ENCODE results near the gene KRTAP10-5. TPM values are rescaled to one million over a fixed set of nuclear protein-coding genes. Genes with fewer than 3 reads are reported as not detected.

The KRTAP10-5 gene
- total RNA-seq, 1 experiment from 2014 or later = not detected

DNA sequence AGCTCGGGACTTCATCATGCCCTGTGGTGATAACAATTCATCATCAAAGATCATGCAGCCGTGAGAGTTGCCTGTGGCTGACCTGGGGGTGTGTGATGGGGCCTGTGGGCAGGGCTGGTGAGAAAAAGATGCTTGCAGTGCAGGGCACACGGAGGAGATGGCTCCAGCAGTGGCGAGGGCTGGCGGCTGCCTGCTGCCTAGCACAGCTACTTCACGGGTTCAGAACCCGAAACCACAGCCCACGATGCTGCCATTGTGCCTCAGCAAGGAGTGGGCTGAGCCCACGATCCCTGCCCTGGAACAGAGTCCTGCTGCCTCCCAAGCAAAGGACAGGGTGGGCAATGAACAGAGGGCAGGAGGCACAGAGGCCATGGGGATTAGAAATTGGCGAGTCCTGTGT lies 45.9 kb upstream of the KRTAP10-5 start:
- ATAC-seq (no peak), DNase-seq (ENCODE audit: low spot score) (no peak)
- H3K27me3 Mint-ChIP-seq (ENCODE audit: low read depth) = peaks cover 5% of the 10 kb centered on the region; the same call in 1 of the 2 replicates
- peaks cover 3% of the 10 kb centered on the region; the same call in 1 of the 2 replicates for H3K4me1 Mint-ChIP-seq
- TF ChIP-seq ETV6 (CRISPR knock-in tag; IDR thresholded peaks at IDR 0.05) (no peak), ELF4 (CRISPR knock-in tag; IDR thresholded peaks at IDR 0.05; ENCODE audit: low read depth) (no peak), ZNF425 (CRISPR knock-in tag; conservative IDR thresholded peaks at IDR 0.05) (no peak), TCF7 (CRISPR knock-in tag; IDR thresholded peaks at IDR 0.05; ENCODE audit: low read depth) (no peak), JUN (CRISPR knock-in tag; IDR thresholded peaks at IDR 0.05) (no peak), SMAD3 (CRISPR knock-in tag; IDR thresholded peaks at IDR 0.05; ENCODE audit: borderline replicate concordance) (no peak), CREM (CRISPR knock-in tag; IDR thresholded peaks at IDR 0.05) (no peak), ZNF671 (CRISPR knock-in tag; IDR thresholded peaks at IDR 0.05) (no peak)
- H3K4me3 Mint-ChIP-seq = no peak overlapping the region
- H3K9me3 Mint-ChIP-seq = peaks cover 50% of the 10 kb centered on the region
- CTCF ChIA-PET = interaction anchor here (0.8 to 1.2 kb wide), 2 partner anchors 8 to 116 kb away, joined by 3 to 5 read pairs; no protein-coding TSS in a partner anchor
- peaks cover 34% of the 10 kb centered on the region for H3K36me3 Mint-ChIP-seq
- H3K27ac Mint-ChIP-seq = no peak overlapping the region; the same call in 1 of the 2 replicates
- POLR2A ChIA-PET = no interaction called here

- no peaks in the 10 kb centered on the region for H3K4me1 Mint-ChIP-seq
- ATAC-seq (no peak), DNase-seq (ENCODE audit: low spot score) (no peak)
- TF ChIP-seq ELF4 (CRISPR knock-in tag; IDR thresholded peaks at IDR 0.05; ENCODE audit: low read depth) (no peak), NR3C1 (CRISPR knock-in tag; conservative IDR thresholded peaks at IDR 0.05; ENCODE audit: low read depth) (no peak), TP53 (CRISPR knock-in tag; IDR thresholded peaks at IDR 0.05) (no peak), ZNF423 (CRISPR knock-in tag; IDR thresholded peaks at IDR 0.05) (no peak), SMAD3 (CRISPR knock-in tag; IDR thresholded peaks at IDR 0.05; ENCODE audit: borderline replicate concordance) (no peak), SP1 (CRISPR knock-in tag; conservative IDR thresholded peaks at IDR 0.05) (no peak)
- TF ChIP-seq, protein P1, sequence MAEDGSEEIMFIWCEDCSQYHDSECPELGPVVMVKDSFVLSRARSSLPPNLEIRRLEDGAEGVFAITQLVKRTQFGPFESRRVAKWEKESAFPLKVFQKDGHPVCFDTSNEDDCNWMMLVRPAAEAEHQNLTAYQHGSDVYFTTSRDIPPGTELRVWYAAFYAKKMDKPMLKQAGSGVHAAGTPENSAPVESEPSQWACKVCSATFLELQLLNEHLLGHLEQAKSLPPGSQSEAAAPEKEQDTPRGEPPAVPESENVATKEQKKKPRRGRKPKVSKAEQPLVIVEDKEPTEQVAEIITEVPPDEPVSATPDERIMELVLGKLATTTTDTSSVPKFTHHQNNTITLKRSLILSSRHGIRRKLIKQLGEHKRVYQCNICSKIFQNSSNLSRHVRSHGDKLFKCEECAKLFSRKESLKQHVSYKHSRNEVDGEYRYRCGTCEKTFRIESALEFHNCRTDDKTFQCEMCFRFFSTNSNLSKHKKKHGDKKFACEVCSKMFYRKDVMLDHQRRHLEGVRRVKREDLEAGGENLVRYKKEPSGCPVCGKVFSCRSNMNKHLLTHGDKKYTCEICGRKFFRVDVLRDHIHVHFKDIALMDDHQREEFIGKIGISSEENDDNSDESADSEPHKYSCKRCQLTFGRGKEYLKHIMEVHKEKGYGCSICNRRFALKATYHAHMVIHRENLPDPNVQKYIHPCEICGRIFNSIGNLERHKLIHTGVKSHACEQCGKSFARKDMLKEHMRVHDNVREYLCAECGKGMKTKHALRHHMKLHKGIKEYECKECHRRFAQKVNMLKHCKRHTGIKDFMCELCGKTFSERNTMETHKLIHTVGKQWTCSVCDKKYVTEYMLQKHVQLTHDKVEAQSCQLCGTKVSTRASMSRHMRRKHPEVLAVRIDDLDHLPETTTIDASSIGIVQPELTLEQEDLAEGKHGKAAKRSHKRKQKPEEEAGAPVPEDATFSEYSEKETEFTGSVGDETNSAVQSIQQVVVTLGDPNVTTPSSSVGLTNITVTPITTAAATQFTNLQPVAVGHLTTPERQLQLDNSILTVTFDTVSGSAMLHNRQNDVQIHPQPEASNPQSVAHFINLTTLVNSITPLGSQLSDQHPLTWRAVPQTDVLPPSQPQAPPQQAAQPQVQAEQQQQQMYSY (CRISPR knock-in tag; IDR thresholded peaks at IDR 0.05) = no peak
- TF ChIP-seq, protein P2, sequence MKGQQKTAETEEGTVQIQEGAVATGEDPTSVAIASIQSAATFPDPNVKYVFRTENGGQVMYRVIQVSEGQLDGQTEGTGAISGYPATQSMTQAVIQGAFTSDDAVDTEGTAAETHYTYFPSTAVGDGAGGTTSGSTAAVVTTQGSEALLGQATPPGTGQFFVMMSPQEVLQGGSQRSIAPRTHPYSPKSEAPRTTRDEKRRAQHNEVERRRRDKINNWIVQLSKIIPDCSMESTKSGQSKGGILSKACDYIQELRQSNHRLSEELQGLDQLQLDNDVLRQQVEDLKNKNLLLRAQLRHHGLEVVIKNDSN (CRISPR knock-in tag; IDR thresholded peaks at IDR 0.05) = no peak
- TF ChIP-seq, protein P3, sequence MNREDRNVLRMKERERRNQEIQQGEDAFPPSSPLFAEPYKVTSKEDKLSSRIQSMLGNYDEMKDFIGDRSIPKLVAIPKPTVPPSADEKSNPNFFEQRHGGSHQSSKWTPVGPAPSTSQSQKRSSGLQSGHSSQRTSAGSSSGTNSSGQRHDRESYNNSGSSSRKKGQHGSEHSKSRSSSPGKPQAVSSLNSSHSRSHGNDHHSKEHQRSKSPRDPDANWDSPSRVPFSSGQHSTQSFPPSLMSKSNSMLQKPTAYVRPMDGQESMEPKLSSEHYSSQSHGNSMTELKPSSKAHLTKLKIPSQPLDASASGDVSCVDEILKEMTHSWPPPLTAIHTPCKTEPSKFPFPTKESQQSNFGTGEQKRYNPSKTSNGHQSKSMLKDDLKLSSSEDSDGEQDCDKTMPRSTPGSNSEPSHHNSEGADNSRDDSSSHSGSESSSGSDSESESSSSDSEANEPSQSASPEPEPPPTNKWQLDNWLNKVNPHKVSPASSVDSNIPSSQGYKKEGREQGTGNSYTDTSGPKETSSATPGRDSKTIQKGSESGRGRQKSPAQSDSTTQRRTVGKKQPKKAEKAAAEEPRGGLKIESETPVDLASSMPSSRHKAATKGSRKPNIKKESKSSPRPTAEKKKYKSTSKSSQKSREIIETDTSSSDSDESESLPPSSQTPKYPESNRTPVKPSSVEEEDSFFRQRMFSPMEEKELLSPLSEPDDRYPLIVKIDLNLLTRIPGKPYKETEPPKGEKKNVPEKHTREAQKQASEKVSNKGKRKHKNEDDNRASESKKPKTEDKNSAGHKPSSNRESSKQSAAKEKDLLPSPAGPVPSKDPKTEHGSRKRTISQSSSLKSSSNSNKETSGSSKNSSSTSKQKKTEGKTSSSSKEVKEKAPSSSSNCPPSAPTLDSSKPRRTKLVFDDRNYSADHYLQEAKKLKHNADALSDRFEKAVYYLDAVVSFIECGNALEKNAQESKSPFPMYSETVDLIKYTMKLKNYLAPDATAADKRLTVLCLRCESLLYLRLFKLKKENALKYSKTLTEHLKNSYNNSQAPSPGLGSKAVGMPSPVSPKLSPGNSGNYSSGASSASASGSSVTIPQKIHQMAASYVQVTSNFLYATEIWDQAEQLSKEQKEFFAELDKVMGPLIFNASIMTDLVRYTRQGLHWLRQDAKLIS (CRISPR knock-in tag; IDR thresholded peaks at IDR 0.05; ENCODE audit: borderline replicate concordance) = no peak
- peaks cover 47% of the 10 kb centered on the region for H3K9me3 Mint-ChIP-seq
- POLR2A ChIA-PET = no interaction called here
- H3K27me3 Mint-ChIP-seq (ENCODE audit: low read depth) = peaks cover 5% of the 10 kb centered on the region; the same call in 1 of the 2 replicates
- peaks cover 31% of the 10 kb centered on the region for H3K36me3 Mint-ChIP-seq
- CTCF ChIA-PET = interaction anchor here (1.2 kb wide), 1 partner anchor 115 kb away, joined by 3 read pairs; no protein-coding TSS in a partner anchor
- no peak overlapping the region for H3K4me3 Mint-ChIP-seq
- no peak overlapping the region for H3K27ac Mint-ChIP-seq
Observed at GRCh38 chr21:44625756-44626155, 45.4 kb upstream of the KRTAP10-5 start.
